ENCODE data around the gene ANKRD63. TPM values are rescaled to one million over a fixed set of nuclear protein-coding genes. Genes with fewer than 3 reads are reported as not detected.

The ANKRD63 gene
- total RNA-seq, 1 donor from 2014 or later, result not detected

DNA sequence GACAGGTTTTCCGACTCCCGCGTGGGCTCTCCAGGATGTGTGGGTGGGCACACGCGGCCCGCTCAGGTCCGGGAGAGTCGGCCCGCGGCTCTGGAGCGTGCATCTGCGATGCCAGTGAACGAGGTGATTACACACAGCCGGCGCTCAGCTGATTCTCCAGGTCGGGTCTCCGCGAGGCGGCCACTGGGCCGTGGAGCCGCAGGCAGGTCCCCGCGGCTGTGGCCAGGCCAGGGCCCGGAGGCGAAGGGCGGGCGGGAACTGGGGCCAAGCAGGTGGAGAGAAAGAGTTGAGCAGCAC lies 30.8 kb downstream of the ANKRD63 start:
- peaks cover 4% of the 10 kb centered on the region for H3K36me3 Mint-ChIP-seq
- no peak for DNase-seq (ENCODE audit: low spot score)
- no peaks in the 10 kb centered on the region for H4K20me1 ChIP-seq (ENCODE audit: low read depth)
- H3K4me1 Mint-ChIP-seq, result peaks cover 37% of the 10 kb centered on the region
- H3K79me2 ChIP-seq (ENCODE audit: low read depth), result no peaks in the 10 kb centered on the region
- TF ChIP-seq, protein P1, sequence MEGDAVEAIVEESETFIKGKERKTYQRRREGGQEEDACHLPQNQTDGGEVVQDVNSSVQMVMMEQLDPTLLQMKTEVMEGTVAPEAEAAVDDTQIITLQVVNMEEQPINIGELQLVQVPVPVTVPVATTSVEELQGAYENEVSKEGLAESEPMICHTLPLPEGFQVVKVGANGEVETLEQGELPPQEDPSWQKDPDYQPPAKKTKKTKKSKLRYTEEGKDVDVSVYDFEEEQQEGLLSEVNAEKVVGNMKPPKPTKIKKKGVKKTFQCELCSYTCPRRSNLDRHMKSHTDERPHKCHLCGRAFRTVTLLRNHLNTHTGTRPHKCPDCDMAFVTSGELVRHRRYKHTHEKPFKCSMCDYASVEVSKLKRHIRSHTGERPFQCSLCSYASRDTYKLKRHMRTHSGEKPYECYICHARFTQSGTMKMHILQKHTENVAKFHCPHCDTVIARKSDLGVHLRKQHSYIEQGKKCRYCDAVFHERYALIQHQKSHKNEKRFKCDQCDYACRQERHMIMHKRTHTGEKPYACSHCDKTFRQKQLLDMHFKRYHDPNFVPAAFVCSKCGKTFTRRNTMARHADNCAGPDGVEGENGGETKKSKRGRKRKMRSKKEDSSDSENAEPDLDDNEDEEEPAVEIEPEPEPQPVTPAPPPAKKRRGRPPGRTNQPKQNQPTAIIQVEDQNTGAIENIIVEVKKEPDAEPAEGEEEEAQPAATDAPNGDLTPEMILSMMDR (IDR thresholded peaks at IDR 0.05), result no peak
- TF ChIP-seq EZH2 (IDR thresholded peaks at IDR 0.05), result no peak
- no peak for TF ChIP-seq EZH2phosphoT487 (IDR thresholded peaks at IDR 0.05)
- H3K27ac Mint-ChIP-seq, result no peak overlapping the region
- H3K9me3 ChIP-seq (ENCODE audit: low read depth), result no peaks in the 10 kb centered on the region
- peaks cover 8% of the 10 kb centered on the region for H3K4me1 ChIP-seq
- H3K9me3 Mint-ChIP-seq, result peaks cover 4% of the 10 kb centered on the region
- H3K36me3 ChIP-seq, result no peaks in the 10 kb centered on the region
- no peak overlapping the region for H3K27ac ChIP-seq
- H3K27me3 ChIP-seq, result peaks cover 58% of the 10 kb centered on the region
- H3K4me2 ChIP-seq, result peak overlapping the region; percentile 99
- H3F3A ChIP-seq (ENCODE audit: low read depth), result peaks cover 8% of the 10 kb centered on the region
- H3K9ac ChIP-seq, result no peak overlapping the region
- H3K4me3 ChIP-seq, result peak overlapping the region; percentile 65
- peak overlapping the region; percentile 98 for H2AFZ ChIP-seq (replicated peaks)
- H3K27me3 Mint-ChIP-seq (ENCODE audit: insufficient read depth, low read depth), result peaks cover 39% of the 10 kb centered on the region
- no peak overlapping the region for H3K4me3 Mint-ChIP-seq

DNA sequence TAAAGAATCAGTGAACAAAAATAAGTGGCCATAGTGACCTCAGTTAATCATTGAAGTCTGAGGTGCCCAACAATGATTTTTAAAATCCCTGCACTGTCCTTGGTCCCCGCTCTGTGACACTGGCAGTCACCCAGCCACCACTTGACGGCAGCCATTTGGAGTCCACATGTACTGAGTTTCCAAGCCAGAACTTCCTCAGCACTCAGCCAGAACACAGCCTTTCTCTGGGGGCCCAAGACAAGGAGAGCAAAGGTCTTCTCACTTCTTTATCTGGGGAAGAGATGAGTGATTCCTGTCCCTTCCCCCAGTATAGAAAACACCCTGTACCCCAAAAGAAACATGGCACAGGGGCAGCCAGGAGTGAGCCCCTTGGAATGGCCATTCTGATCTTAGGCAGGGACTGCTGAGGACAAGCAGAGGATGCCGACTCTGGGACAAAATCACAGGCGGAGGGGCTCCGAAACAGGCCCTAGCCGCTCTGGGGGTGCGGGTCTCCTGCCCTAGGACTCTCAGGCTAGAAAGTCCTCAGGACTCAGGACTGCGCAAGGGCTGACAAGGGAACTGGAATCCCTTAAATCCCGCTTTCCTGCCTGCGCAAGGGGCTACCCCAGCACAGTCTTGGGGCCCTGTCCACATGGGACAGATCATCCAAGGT lies 31.3 kb downstream of the ANKRD63 start:
- Histone ChIP-seq H3K9ac (no peak overlapping the region), H3K27me3 (peaks cover 58% of the 10 kb centered on the region), H3F3A (ENCODE audit: low read depth) (peaks cover 8% of the 10 kb centered on the region), H2AFZ (replicated peaks) (peak overlapping the region; percentile 98), H4K20me1 (ENCODE audit: low read depth) (no peaks in the 10 kb centered on the region), H3K4me2 (peak overlapping the region; percentile 99), H3K4me3 (no peak overlapping the region), H3K27ac (no peak overlapping the region), H3K4me1 (peaks cover 8% of the 10 kb centered on the region), H3K79me2 (ENCODE audit: low read depth) (no peaks in the 10 kb centered on the region), H3K36me3 (no peaks in the 10 kb centered on the region), H3K9me3 (ENCODE audit: low read depth) (no peaks in the 10 kb centered on the region)
- peak overlapping the region; percentile 56 for H3K4me3 Mint-ChIP-seq
- no peak for TF ChIP-seq EZH2 (IDR thresholded peaks at IDR 0.05)
- TF ChIP-seq, protein P1 (IDR thresholded peaks at IDR 0.05), result no peak
- no peak for TF ChIP-seq EZH2phosphoT487 (IDR thresholded peaks at IDR 0.05)
- H3K36me3 Mint-ChIP-seq, result peaks cover 4% of the 10 kb centered on the region
- no peak for DNase-seq (ENCODE audit: low spot score)
- H3K27ac Mint-ChIP-seq, result no peak overlapping the region
- peaks cover 37% of the 10 kb centered on the region for H3K27me3 Mint-ChIP-seq (ENCODE audit: insufficient read depth, low read depth)
- peaks cover 35% of the 10 kb centered on the region for H3K4me1 Mint-ChIP-seq
- H3K9me3 Mint-ChIP-seq, result peaks cover 4% of the 10 kb centered on the region

DNA sequence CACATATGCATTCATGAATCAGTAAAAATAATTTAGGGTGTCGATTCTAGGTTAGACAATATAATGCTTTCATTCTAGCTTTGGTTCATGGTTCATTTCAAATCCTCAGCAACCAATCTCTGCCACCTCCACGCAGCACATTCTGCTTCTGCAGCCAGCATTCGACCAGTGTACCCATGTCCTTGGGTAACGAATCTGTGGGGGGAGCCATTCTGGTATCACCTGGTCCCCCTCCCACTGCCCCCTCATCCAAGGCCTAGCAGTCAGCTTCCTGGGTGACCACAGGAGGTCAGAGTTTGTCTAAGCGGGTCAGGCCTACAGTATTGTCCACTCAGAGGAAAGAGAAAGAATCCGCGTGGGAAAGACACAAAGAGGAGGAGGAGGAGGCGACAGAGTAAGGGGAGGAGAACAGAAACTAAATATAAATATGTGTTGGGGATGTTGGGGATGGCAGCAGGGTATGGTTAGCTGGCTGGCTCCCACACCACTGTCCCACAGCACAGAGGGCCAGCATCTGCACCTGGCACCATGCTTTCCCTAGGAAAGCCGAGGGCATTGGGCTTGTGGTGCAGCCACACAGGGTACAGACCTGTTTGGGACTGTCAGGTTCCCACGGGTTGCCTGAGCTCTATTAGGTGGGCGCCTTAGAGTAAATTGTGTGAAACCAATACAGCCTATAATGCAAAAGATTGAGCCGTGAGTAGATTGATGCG lies 31.9 kb downstream of the ANKRD63 start:
- TF ChIP-seq, protein P1 (IDR thresholded peaks at IDR 0.05), result no peak
- TF ChIP-seq EZH2phosphoT487 (IDR thresholded peaks at IDR 0.05) (no peak), EZH2 (IDR thresholded peaks at IDR 0.05) (no peak)
- H3K4me2 ChIP-seq, result no peak overlapping the region
- H3K27me3 Mint-ChIP-seq (ENCODE audit: insufficient read depth, low read depth), result peaks cover 35% of the 10 kb centered on the region
- no peak overlapping the region for H3K9ac ChIP-seq
- peaks cover 30% of the 10 kb centered on the region for H3K4me1 Mint-ChIP-seq
- no peak overlapping the region for H3K4me3 ChIP-seq
- no peaks in the 10 kb centered on the region for H3K9me3 ChIP-seq (ENCODE audit: low read depth)
- peaks cover 4% of the 10 kb centered on the region for H3K36me3 Mint-ChIP-seq
- H3K36me3 ChIP-seq, result no peaks in the 10 kb centered on the region
- no peak for DNase-seq (ENCODE audit: low spot score)
- peaks cover 58% of the 10 kb centered on the region for H3K27me3 ChIP-seq
- H3K4me3 Mint-ChIP-seq, result peak overlapping the region; percentile 19
- H2AFZ ChIP-seq (replicated peaks), result no peak overlapping the region
- H3K27ac Mint-ChIP-seq, result no peak overlapping the region
- peaks cover 8% of the 10 kb centered on the region for H3K4me1 ChIP-seq
- H3K9me3 Mint-ChIP-seq, result peaks cover 4% of the 10 kb centered on the region
- peaks cover 8% of the 10 kb centered on the region for H3F3A ChIP-seq (ENCODE audit: low read depth)
- H4K20me1 ChIP-seq (ENCODE audit: low read depth), result no peaks in the 10 kb centered on the region
- H3K79me2 ChIP-seq (ENCODE audit: low read depth), result no peaks in the 10 kb centered on the region
- H3K27ac ChIP-seq, result no peak overlapping the region
